Measurements from ENCODE around the gene SLC16A6. TPM values are rescaled to one million over a fixed set of nuclear protein-coding genes. Genes with fewer than 3 reads are reported as not detected.

The SLC16A6 gene
- total and polyA plus RNA-seq, 8 donors = 0.02 to 1.0 (median 0.09) TPM

DNA sequence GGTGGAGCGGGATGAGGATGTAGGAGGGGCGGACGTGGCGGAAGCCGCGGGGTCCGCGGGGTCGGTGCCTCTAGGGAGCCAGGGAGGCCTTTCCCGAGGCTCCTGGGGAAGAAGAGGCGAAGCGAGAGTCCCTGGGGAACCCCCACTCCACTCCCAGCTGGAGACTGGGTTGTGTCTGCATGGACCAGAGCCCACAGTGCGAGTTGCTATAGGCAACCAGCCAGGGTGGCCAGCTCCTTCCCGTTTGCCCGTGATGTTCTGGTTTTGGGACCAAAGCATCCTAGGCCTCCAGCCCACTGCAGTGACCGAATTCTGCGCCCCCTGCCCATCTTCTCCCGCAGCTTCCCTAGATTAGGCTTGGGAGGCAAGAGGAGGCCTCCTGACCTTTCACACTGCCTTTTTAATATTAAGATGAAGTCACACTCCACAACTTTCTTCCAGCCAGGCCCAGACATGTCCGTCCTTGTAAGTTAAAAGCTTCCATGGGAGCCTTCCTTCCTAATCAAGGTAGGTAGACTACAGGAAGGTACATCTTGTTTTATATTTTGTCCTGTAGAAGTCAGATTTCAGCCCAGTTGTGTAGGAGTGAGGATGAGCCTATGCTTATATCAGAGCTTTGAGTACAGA lies 42.6 kb downstream of the SLC16A6 start:
- no peaks in the 10 kb centered on the region for H3K27me3 ChIP-seq
- no peak for FAIRE-seq
- TF ChIP-seq, protein P1, sequence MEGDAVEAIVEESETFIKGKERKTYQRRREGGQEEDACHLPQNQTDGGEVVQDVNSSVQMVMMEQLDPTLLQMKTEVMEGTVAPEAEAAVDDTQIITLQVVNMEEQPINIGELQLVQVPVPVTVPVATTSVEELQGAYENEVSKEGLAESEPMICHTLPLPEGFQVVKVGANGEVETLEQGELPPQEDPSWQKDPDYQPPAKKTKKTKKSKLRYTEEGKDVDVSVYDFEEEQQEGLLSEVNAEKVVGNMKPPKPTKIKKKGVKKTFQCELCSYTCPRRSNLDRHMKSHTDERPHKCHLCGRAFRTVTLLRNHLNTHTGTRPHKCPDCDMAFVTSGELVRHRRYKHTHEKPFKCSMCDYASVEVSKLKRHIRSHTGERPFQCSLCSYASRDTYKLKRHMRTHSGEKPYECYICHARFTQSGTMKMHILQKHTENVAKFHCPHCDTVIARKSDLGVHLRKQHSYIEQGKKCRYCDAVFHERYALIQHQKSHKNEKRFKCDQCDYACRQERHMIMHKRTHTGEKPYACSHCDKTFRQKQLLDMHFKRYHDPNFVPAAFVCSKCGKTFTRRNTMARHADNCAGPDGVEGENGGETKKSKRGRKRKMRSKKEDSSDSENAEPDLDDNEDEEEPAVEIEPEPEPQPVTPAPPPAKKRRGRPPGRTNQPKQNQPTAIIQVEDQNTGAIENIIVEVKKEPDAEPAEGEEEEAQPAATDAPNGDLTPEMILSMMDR (IDR thresholded peaks at IDR 0.05) = no peak
- DNase-seq = no peak
- H3K9me3 ChIP-seq = no peaks in the 10 kb centered on the region
- H3K4me3 ChIP-seq = peak overlapping the region; percentile 67 to 90 (median 87)
- ATAC-seq = peak; percentile 35 to 57 (median 43)
- peak overlapping the region; percentile 76 to 95 (median 92) for H3K27ac ChIP-seq
- WGBS, 2 donors = 1% methylated on average over 10 to 19 of the region's 19 CpGs
- H3K36me3 ChIP-seq = peaks cover 0 to 12% (median 0%) of the 10 kb centered on the region in 3 donors
- intact Hi-C loops (cut with DNase I) = no loop called here
- peaks cover 0 to 8% (median 0%) of the 10 kb centered on the region in 3 donors for H3K4me1 ChIP-seq

DNA sequence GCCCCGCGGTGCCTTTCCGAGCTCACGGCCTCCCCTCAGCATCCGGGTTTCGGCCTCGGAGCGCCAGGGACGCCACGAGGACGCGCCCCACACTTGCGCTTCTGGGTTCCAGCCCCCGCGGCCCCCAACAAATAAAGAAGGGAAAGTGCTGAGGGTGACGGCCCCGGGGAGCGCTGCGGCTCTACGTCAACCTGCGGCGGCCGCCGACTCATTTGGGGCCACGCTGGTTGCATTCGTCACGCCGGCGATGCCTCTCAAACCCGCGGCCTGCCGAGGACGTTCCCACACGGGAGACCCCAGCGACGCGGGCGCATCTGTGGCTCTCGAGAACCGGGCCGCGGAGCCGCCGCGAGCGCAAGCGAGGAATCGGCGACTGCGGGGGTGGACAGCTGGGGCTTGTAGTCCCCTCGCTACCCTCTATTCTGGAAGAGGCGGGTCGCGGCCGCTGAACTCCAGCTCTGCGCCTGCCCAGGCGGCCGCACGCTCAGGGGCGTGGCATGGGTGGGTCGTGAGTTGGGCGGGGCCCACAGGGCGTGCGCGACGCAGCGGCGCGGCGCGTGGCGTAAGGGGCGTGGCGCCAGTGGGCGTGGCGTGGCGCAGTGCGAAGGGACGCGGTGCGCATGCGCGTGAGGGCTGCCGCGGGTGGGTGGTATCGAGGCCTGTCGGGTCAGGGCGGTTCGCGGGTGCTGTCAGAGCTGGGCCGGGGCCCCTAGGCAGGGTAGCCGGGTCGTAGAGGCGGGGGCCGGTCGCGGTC lies 43.3 kb downstream of the SLC16A6 start, which contains the start of gene AMZ2:
TSS of gene AMZ2 (plus strand) at position 599 of the 754 bp plus-strand sequence. CDS start 2,145 bp downstream, outside the sequence.
- WGBS, 2 donors = 0% methylated on average over 84 to 97 of the region's 97 CpGs
- peak within 1 kb of the TSS; percentile 76 to 95 (median 92) for H3K27ac ChIP-seq
- H3K27me3 ChIP-seq = no peaks in the 10 kb centered on the region
- H3K4me3 ChIP-seq = peak within 1 kb of the TSS; percentile 67 to 90 (median 87)
- TF ChIP-seq, protein P1 (IDR thresholded peaks at IDR 0.05) = no peak
- DNase-seq (peak; percentile 90 to 100 (median 98)), FAIRE-seq (no peak), ATAC-seq (peak; percentile 97 to 99 (median 98))
- intact Hi-C loops (cut with DNase I) = no loop called here
- H3K4me1 ChIP-seq = peaks cover 0 to 8% (median 0%) of the 10 kb centered on the region in 3 donors
- H3K36me3 ChIP-seq = peaks cover 0 to 12% (median 0%) of the 10 kb centered on the region in 3 donors
- H3K9me3 ChIP-seq = no peaks in the 10 kb centered on the region

DNA sequence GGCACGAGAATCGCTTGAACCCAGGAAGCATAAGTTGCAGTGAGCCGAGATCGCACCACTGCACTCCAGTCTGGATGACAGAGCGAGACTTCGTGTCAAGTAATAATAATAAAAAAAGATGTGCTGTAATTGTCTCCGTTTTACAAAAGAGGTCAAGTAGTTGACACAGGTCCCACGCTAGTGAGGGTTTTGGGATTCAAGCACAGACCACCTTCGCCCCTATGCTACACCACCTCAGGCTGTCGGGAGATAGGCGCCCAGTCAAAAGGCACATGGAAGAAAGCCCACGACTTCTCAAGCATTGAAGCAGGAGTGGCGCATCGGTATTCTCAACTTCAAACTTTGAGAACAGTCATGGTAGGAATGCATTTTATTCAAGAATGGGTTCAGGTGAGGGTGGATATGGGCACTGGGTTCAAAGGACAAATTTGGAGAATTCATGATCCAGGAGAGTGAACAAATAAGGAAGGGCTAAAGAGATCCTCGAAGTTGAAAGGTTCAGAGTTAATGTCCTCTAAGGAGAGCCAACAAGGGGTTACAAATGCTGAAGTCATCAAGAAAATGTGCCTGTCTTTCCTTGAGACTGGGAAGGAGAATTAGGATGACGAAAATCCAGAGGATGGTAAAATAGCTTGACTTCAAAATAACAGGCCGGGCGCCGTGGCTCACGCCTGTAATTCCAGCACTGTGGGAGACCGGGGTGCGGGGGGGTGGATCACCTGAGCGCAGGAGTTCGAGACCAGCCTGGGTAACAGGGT lies 44.5 kb downstream of the SLC16A6 start:
- H3K4me1 ChIP-seq = peaks cover 0 to 8% (median 0%) of the 10 kb centered on the region in 3 donors
- no peak overlapping the region for H3K4me3 ChIP-seq
- no peak for FAIRE-seq
- no peaks in the 10 kb centered on the region for H3K9me3 ChIP-seq
- H3K27me3 ChIP-seq = no peaks in the 10 kb centered on the region
- intact Hi-C loops (cut with DNase I) = no loop called here
- WGBS, 2 donors = 92% methylated on average over 24 of the region's 24 CpGs
- TF ChIP-seq, protein P1 (IDR thresholded peaks at IDR 0.05) = no peak
- peak in 1 of 6 donors; percentile 39 for DNase-seq
- H3K36me3 ChIP-seq = peaks cover 0 to 8% (median 0%) of the 10 kb centered on the region in 3 donors
- no peak for ATAC-seq
- no peak overlapping the region for H3K27ac ChIP-seq

DNA sequence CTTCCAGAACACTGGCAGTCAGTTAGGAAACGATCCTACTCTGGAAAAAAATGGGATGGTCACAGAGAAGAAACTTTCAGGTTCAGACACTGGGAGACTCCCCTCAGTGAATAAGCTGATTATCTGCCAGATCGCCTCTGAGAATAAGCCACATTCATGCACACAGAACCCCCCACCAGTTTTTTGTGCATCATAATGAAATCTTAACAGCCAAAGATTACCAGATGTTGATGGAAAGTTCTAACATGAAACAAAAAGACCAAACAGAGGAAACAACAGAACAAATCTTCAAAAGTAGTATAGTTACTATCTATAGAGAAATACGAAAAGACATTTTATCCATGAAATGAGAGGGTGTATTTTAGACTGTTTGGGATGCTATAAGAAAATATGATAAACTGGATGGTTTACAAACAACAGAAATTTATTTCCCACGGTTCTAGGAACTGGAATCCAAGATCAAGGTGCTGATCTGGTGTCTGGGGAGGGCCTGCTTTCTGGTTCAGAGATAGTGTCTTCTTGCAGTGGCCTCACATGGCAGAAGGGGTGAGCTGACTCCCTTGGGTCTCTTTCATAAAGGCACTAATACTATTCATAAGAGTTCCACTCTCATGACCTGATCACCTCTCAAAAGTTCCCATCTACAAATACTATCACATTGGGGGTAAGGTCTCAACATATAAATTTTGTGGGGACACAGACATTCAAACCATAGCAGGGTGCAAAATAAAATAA lies 51.1 kb downstream of the SLC16A6 start:
- TF ChIP-seq, protein P1 (IDR thresholded peaks at IDR 0.05) = no peak
- intact Hi-C loops (cut with DNase I) = no loop called here
- FAIRE-seq (no peak), DNase-seq (no peak), ATAC-seq (no peak)
- no peaks in the 10 kb centered on the region for H3K4me1 ChIP-seq
- no peak overlapping the region for H3K27ac ChIP-seq
- no peaks in the 10 kb centered on the region for H3K36me3 ChIP-seq
- 63 to 73% methylated on average over 4 of the region's 4 CpGs for WGBS, 2 donors
- H3K4me3 ChIP-seq = no peak overlapping the region
- no peaks in the 10 kb centered on the region for H3K27me3 ChIP-seq
- H3K9me3 ChIP-seq = no peaks in the 10 kb centered on the region

Data from pancreas (tissue), 10 donors.